Lung (tissue), 12 donors: Measurements from ENCODE around the gene AUP1. TPM values are rescaled to one million over a fixed set of nuclear protein-coding genes. Genes with fewer than 3 reads are reported as not detected.

ENCODE experiments used
- ATAC-seq: fragments of 200-7000 bp; cut with Tn5 transposase; one replicate; pipeline ENCODE4 v1.9.1; 2020; ENCODE audit warnings: moderate number of reproducible peaks; ENCODE audit not compliant: insufficient read depth, low FRiP score
- DNase-seq, 3 donors: peaks; one replicate each; pipeline ENCODE4 v3.0.0-alpha.2; 2013 to 2017
- H3K27ac ChIP-seq, 2 donors: one replicate each; pipeline ENCODE4 v1.5.1; 2013; ENCODE audit warnings: mild to moderate bottlenecking in 2 of 2, moderate library complexity in 2 of 2, control low read depth in 1 of 2, inconsistent platforms in 1 of 2, low read depth in 1 of 2, low read length in 1 of 2
- H3K27me3 ChIP-seq, 3 donors: one replicate each; pipeline ENCODE4 v1.5.1; 2013; ENCODE audit warnings: low read length in 2 of 3; ENCODE audit not compliant: control insufficient read depth in 3 of 3, insufficient read depth in 3 of 3
- H3K36me3 ChIP-seq, 4 donors: one replicate each; pipeline ENCODE4 v1.5.1; 2013; ENCODE audit warnings: low read length in 4 of 4, mild to moderate bottlenecking in 1 of 4, moderate library complexity in 1 of 4; ENCODE audit not compliant: control insufficient read depth in 4 of 4, insufficient read depth in 4 of 4
- H3K4me1 ChIP-seq, 5 donors: one replicate each; pipeline ENCODE4 v1.5.1; 2013; ENCODE audit warnings: low read length in 5 of 5, mild to moderate bottlenecking in 2 of 5, moderate library complexity in 1 of 5; ENCODE audit not compliant: control insufficient read depth in 5 of 5, insufficient read depth in 5 of 5
- H3K4me3 ChIP-seq: one replicate; pipeline ENCODE4 v1.5.1; 2013; ENCODE audit warnings: mild to moderate bottlenecking, control low read depth, moderate library complexity
- H3K9ac ChIP-seq, 2 donors: one replicate each; pipeline ENCODE4 v1.5.1; 2013; ENCODE audit warnings: low read length in 2 of 2, control low read depth in 1 of 2; ENCODE audit not compliant: insufficient read depth in 1 of 2
- H3K9me3 ChIP-seq, 4 donors: one replicate each; pipeline ENCODE4 v1.5.1; 2013; ENCODE audit warnings: low read length in 3 of 4, mild to moderate bottlenecking in 1 of 4, moderate library complexity in 1 of 4; ENCODE audit not compliant: control insufficient read depth in 4 of 4, insufficient read depth in 3 of 4
- CTCF ChIP-seq: IDR thresholded peaks from 2 replicates; pipeline ENCODE4 v1.5.1; 2012; ENCODE audit warnings: mild to moderate bottlenecking; ENCODE audit errors: control extremely low read depth, extremely low read depth
- WGBS, 2 donors: extraction: QIAGEN DNeasy Blood & Tissue Kit; methylation state at CpG; one replicate each; pipeline ENCODE4 v1.1.7; 2013; 5-methylcytosine and 5-hydroxymethylcytosine counted together
- polyA plus RNA-seq, 2 donors: library from polyadenylated mRNA; stranded (reverse); fragments of 200-250 nt; gene quantifications; one replicate each; pipeline ENCODE4 v1.2.1, GENCODE V29; 2013
- total RNA-seq, 2 donors: library from RNA; depleted of rRNA in 1 of 2; stranded (reverse); fragments of >200 nt in 1 of 2; gene quantifications; one replicate each; pipeline ENCODE4 v1.2.1, GENCODE V29; 2014 to 2021
- donor health status: control.
- donor health status: control.
- donor health status: Bipolar disorder and iron deficiency.
- donor health status: healthy.
- donor health status: DM: yes; HTN: yes; CAD: no.

Gene AUP1
- total and polyA plus RNA-seq, 4 donors, result 65.6 to 185 (median 129) TPM

- TF ChIP-seq CTCF, result no peak
- H3K27me3 ChIP-seq, result peaks cover 0 to 25% (median 13%) of the 10 kb centered on the region in 3 donors
- DNase-seq (no peak), ATAC-seq (no peak)
- no peak overlapping the region for H3K27ac ChIP-seq
- H3K36me3 ChIP-seq, result peaks cover 0 to 7% (median 0%) of the 10 kb centered on the region in 4 donors
- peaks cover 0 to 5% (median 0%) of the 10 kb centered on the region in 5 donors for H3K4me1 ChIP-seq
- H3K4me3 ChIP-seq, result no peak overlapping the region
- WGBS, 2 donors, result 46 to 68% methylated on average over 5 of the region's 5 CpGs
- no peak overlapping the region for H3K9ac ChIP-seq
- H3K9me3 ChIP-seq, result no peaks in the 10 kb centered on the region
These were observed 30.4 kb upstream of the AUP1 start for GRCh38 chr2:74559912-74560311.

- H3K27ac ChIP-seq, result no peak overlapping the region
- 59 to 64% methylated on average over 7 of the region's 7 CpGs for WGBS, 2 donors
- no peak for DNase-seq
These were observed 29.1 kb upstream of the AUP1 start for GRCh38 chr2:74558284-74559230.

GRCh38 chr2:74556831-74557370 lies 27.4 kb upstream of the AUP1 start:
- DNase-seq (no peak), ATAC-seq (no peak)
- no peak overlapping the region for H3K27ac ChIP-seq
- no peaks in the 10 kb centered on the region for H3K9me3 ChIP-seq
- H3K36me3 ChIP-seq, result peaks cover 0 to 7% (median 0%) of the 10 kb centered on the region in 4 donors
- WGBS, 2 donors, result 84 to 91% methylated on average over 6 of the region's 6 CpGs
- TF ChIP-seq CTCF, result no peak
- H3K4me1 ChIP-seq, result peaks cover 0 to 22% (median 0%) of the 10 kb centered on the region in 5 donors
- H3K27me3 ChIP-seq, result peaks cover 0 to 13% (median 11%) of the 10 kb centered on the region in 3 donors
- no peak overlapping the region for H3K9ac ChIP-seq
- no peak overlapping the region for H3K4me3 ChIP-seq

More at GRCh38 chr2:74558284-74559230, 29.1 kb upstream of the AUP1 start:
- no peak for ATAC-seq
- no peak overlapping the region for H3K4me3 ChIP-seq
- peaks cover 0 to 9% (median 0%) of the 10 kb centered on the region in 5 donors for H3K4me1 ChIP-seq
- no peak overlapping the region for H3K9ac ChIP-seq
- H3K27me3 ChIP-seq, result peaks cover 0 to 20% (median 11%) of the 10 kb centered on the region in 3 donors
- no peaks in the 10 kb centered on the region for H3K9me3 ChIP-seq
- H3K36me3 ChIP-seq, result peaks cover 0 to 7% (median 0%) of the 10 kb centered on the region in 4 donors
- TF ChIP-seq CTCF, result no peak
